Lung (tissue), 12 donors: ENCODE data around the gene KIF9. TPM values are rescaled to one million over a fixed set of nuclear protein-coding genes. Genes with fewer than 3 reads are reported as not detected.

Source experiments
- ATAC-seq: fragments of 200-7000 bp; cut with Tn5 transposase; one replicate; pipeline ENCODE4 v1.9.1; 2020; ENCODE audit warnings: moderate number of reproducible peaks; ENCODE audit not compliant: insufficient read depth, low FRiP score
- DNase-seq, 3 donors: peaks; one replicate each; pipeline ENCODE4 v3.0.0-alpha.2; 2013 to 2017
- H3K27ac ChIP-seq, 2 donors: one replicate each; pipeline ENCODE4 v1.5.1; 2013; ENCODE audit warnings: mild to moderate bottlenecking in 2 of 2, moderate library complexity in 2 of 2, control low read depth in 1 of 2, inconsistent platforms in 1 of 2, low read depth in 1 of 2, low read length in 1 of 2
- H3K27me3 ChIP-seq, 3 donors: one replicate each; pipeline ENCODE4 v1.5.1; 2013; ENCODE audit warnings: low read length in 2 of 3; ENCODE audit not compliant: control insufficient read depth in 3 of 3, insufficient read depth in 3 of 3
- H3K36me3 ChIP-seq, 4 donors: one replicate each; pipeline ENCODE4 v1.5.1; 2013; ENCODE audit warnings: low read length in 4 of 4, mild to moderate bottlenecking in 1 of 4, moderate library complexity in 1 of 4; ENCODE audit not compliant: control insufficient read depth in 4 of 4, insufficient read depth in 4 of 4
- H3K4me1 ChIP-seq, 5 donors: one replicate each; pipeline ENCODE4 v1.5.1; 2013; ENCODE audit warnings: low read length in 5 of 5, mild to moderate bottlenecking in 2 of 5, moderate library complexity in 1 of 5; ENCODE audit not compliant: control insufficient read depth in 5 of 5, insufficient read depth in 5 of 5
- H3K4me3 ChIP-seq: one replicate; pipeline ENCODE4 v1.5.1; 2013; ENCODE audit warnings: mild to moderate bottlenecking, control low read depth, moderate library complexity
- H3K9ac ChIP-seq, 2 donors: one replicate each; pipeline ENCODE4 v1.5.1; 2013; ENCODE audit warnings: low read length in 2 of 2, control low read depth in 1 of 2; ENCODE audit not compliant: insufficient read depth in 1 of 2
- H3K9me3 ChIP-seq, 4 donors: one replicate each; pipeline ENCODE4 v1.5.1; 2013; ENCODE audit warnings: low read length in 3 of 4, mild to moderate bottlenecking in 1 of 4, moderate library complexity in 1 of 4; ENCODE audit not compliant: control insufficient read depth in 4 of 4, insufficient read depth in 3 of 4
- WGBS, 2 donors: extraction: QIAGEN DNeasy Blood & Tissue Kit; methylation state at CpG; one replicate each; pipeline ENCODE4 v1.1.7; 2013; 5-methylcytosine and 5-hydroxymethylcytosine counted together
- polyA plus RNA-seq, 2 donors: library from polyadenylated mRNA; stranded (reverse); fragments of 200-250 nt; gene quantifications; one replicate each; pipeline ENCODE4 v1.2.1, GENCODE V29; 2013
- total RNA-seq, 2 donors: library from RNA; depleted of rRNA in 1 of 2; stranded (reverse); fragments of >200 nt in 1 of 2; gene quantifications; one replicate each; pipeline ENCODE4 v1.2.1, GENCODE V29; 2014 to 2021
- TF ChIP-seq, protein P1 (sequence below): IDR thresholded peaks from 2 replicates; pipeline ENCODE4 v1.5.1; 2012; ENCODE audit warnings: mild to moderate bottlenecking; ENCODE audit errors: control extremely low read depth, extremely low read depth
- donor health status: control.
- donor health status: control.
- donor health status: Bipolar disorder and iron deficiency.
- donor health status: healthy.
- donor health status: DM: yes; HTN: yes; CAD: no.

KIF9 gene
- total and polyA plus RNA-seq, 4 donors: 13.6 to 18.4 (median 17.9) TPM

GRCh38 chr3:47273564-47273963 is 9.0 kb downstream of the KIF9 start:
- DNase-seq (no peak), ATAC-seq (no peak)
- no peak overlapping the region for H3K27ac ChIP-seq
- no peak overlapping the region for H3K4me3 ChIP-seq
- H3K9ac ChIP-seq: no peak overlapping the region
- H3K9me3 ChIP-seq: no peaks in the 10 kb centered on the region
- no peaks in the 10 kb centered on the region for H3K27me3 ChIP-seq
- no peaks in the 10 kb centered on the region for H3K4me1 ChIP-seq
- TF ChIP-seq, protein P1, sequence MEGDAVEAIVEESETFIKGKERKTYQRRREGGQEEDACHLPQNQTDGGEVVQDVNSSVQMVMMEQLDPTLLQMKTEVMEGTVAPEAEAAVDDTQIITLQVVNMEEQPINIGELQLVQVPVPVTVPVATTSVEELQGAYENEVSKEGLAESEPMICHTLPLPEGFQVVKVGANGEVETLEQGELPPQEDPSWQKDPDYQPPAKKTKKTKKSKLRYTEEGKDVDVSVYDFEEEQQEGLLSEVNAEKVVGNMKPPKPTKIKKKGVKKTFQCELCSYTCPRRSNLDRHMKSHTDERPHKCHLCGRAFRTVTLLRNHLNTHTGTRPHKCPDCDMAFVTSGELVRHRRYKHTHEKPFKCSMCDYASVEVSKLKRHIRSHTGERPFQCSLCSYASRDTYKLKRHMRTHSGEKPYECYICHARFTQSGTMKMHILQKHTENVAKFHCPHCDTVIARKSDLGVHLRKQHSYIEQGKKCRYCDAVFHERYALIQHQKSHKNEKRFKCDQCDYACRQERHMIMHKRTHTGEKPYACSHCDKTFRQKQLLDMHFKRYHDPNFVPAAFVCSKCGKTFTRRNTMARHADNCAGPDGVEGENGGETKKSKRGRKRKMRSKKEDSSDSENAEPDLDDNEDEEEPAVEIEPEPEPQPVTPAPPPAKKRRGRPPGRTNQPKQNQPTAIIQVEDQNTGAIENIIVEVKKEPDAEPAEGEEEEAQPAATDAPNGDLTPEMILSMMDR: no peak
- peaks cover 0 to 6% (median 0%) of the 10 kb centered on the region in 4 donors for H3K36me3 ChIP-seq
- WGBS, 2 donors: 90 to 94% methylated on average over 5 of the region's 5 CpGs

DNA sequence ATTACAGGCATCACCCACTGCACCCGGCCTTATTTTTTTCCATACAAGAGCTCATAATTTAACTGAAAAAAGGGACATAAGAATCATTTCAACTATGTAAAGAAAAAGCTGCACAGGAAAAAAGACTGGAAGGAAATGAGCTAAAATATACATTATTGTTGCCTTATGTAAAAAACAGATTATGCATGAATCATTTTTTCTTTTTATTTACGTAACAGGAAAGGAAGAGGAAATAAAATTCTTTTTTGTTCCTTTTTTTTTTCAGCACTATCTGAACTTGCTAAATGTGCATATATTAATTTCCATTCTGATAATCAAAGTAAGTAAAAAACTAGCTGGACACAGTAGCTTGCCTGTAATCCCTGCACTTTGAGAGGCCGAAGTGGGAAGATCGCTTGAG is 12.1 kb downstream of the KIF9 start:
- Histone ChIP-seq H3K4me1 (no peaks in the 10 kb centered on the region), H3K9ac (no peak overlapping the region), H3K27me3 (no peaks in the 10 kb centered on the region), H3K36me3 (peaks cover 0 to 6% (median 0%) of the 10 kb centered on the region in 4 donors), H3K27ac (no peak overlapping the region), H3K4me3 (no peak overlapping the region), H3K9me3 (no peaks in the 10 kb centered on the region)
- ATAC-seq: no peak
- DNase-seq: no peak
- WGBS, 2 donors: 83 to 91% methylated on average over 4 of the region's 4 CpGs
- TF ChIP-seq, protein P1: no peak

DNA sequence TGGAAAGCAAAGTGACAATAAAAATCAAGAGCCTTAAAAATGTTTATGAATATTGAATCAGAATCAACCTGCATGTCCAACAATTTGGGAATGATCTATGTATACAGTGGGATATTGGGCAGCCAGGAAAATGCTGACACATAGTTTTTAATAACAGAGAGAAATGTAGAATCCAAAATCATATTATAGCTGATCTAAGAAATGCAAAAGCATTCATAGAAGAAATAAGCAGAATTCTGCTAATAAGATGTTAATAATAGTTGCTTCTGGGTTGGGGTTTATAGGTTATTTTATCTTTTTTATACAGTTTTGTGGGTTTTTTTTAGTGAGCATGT is 15.1 kb downstream of the KIF9 start:
- Histone ChIP-seq H3K36me3 (no peaks in the 10 kb centered on the region), H3K9ac (no peak overlapping the region), H3K27ac (no peak overlapping the region), H3K4me3 (no peak overlapping the region), H3K27me3 (no peaks in the 10 kb centered on the region), H3K4me1 (no peaks in the 10 kb centered on the region), H3K9me3 (no peaks in the 10 kb centered on the region)
- ATAC-seq (no peak), DNase-seq (no peak)
- TF ChIP-seq, protein P1: no peak

GRCh38 chr3:47266709-47267489 is 15.7 kb downstream of the KIF9 start:
- Histone ChIP-seq H3K9ac (no peak overlapping the region), H3K27ac (peak overlapping the region in 1 of 2 donors; percentile 68), H3K36me3 (no peaks in the 10 kb centered on the region), H3K4me3 (no peak overlapping the region), H3K4me1 (no peaks in the 10 kb centered on the region), H3K9me3 (no peaks in the 10 kb centered on the region), H3K27me3 (no peaks in the 10 kb centered on the region)
- 44 to 51% methylated on average over 11 of the region's 11 CpGs for WGBS, 2 donors
- ATAC-seq (no peak), DNase-seq (peak; percentile 60 to 74 (median 66))
- TF ChIP-seq, protein P1: no peak
